NCI-H1436 treated with DMSO at 0.1 percent for 48 hours (cell line): ENCODE data around the gene KLHL29.
"Not testable (repeated sequence)": the region's sequence is repeated elsewhere in the genome, so short reads cannot be mapped to it uniquely, and the experiment has no call there.

Experiments used
- DNase-seq: peaks from one replicate; lab custom pipeline; 2025; lab: John Stamatoyannopoulos, UW

Gene KLHL29

GRCh38 chr2:23384551-23385343 lies at the start of gene KLHL29:
Gene KLHL29 (plus strand): TSS chr2:23385179. CDS start chr2:23562197, 177,018 bp downstream.
- no peak for DNase-seq

GRCh38 chr2:23335550-23335949 lies 49.4 kb upstream of the KLHL29 start:
- no peak for DNase-seq

DNA sequence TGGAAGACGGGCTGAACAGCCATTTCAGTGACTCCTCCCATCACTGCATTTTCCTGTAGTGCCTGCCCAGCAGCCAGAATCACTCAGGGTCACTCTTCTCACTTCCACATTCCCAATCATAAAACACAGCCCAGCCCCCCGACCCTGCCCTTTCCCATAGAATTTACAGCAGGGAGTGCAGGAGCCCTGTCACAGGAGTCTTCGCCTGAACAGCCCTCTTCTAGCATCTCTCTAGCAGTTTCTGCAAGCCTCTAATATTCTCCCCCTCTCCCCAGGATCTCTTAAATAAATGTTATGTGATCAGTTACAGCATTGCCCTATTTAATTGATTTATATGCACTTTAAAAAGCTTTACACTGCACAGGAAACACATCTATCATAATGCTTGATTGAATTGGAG lies 42.9 kb upstream of the KLHL29 start:
- no peak for DNase-seq

DNA sequence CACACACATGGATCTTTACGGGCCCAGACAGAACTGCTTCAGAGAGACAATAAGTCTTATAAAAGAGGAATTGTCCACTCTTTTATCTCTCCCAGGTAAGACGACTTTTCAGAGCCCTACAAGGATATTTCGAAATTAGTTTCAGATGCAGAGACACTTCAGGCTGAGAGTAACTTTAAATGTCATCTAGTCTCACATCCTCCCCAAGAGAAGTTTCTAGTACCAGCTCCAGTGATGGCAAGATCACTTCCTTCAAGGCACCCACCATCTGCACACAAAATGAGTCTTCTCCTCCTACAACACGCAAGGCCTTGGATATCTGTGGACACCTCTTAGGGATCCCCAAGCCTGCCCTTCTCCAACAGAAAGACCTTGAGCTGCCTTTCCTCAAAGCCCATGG lies 39.0 kb upstream of the KLHL29 start:
- no peak for DNase-seq

DNA sequence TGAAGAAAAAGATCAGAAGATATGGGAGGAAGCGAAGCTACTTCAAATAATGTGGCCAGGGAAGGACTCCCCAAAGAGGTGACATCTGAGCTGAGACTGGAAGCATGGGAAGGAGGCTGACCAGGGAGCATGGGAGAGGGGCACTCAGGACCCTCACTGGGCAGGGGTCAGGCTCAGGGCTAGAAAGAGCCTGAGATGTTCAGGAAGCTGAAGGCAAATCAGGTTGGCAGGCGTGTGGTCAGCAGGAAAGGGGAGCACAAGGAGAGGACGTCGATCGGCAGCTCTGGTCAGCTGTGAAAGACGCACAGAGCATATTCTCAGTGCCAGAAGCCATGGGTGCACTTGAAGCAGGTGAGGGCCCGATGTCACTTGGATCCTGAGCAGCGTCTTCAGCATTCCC lies 38.2 kb upstream of the KLHL29 start:
- no peak for DNase-seq

DNA sequence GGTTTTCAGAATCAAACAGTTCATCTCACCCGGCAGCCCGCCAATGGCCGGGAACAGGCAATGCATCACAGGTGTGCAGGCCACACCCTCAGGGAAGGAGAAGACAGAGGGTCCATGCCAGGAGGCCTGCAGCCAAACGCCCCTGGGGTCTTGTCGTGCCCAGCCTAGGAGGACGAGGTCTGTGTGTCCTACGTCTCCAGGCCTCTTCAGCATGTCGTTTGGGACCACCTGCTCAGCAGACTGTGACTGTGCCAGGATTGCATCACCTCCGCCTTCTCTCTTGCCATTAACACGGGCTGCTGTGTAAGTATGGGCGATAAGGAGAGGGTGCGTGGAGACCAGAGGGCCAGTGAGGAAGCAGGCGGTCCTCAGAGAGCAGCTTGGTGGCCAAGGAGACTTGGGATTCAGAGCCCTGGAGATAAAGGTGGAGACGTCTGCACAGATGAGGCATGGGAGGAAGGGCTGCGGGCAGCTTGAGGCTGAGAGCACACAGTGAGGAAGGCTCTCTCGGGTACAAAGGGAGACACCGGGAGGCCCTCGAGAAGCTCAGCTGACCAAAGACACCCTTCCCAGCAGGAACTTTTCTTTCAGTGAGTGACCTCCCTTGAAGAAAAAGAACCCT lies 37.4 kb upstream of the KLHL29 start:
- DNase-seq: no peak

GRCh38 chr2:23348093-23348481 lies 36.9 kb upstream of the KLHL29 start:
- not testable (repeated sequence) for DNase-seq

GRCh38 chr2:23349508-23349907 lies 35.5 kb upstream of the KLHL29 start:
- no peak for DNase-seq

DNA sequence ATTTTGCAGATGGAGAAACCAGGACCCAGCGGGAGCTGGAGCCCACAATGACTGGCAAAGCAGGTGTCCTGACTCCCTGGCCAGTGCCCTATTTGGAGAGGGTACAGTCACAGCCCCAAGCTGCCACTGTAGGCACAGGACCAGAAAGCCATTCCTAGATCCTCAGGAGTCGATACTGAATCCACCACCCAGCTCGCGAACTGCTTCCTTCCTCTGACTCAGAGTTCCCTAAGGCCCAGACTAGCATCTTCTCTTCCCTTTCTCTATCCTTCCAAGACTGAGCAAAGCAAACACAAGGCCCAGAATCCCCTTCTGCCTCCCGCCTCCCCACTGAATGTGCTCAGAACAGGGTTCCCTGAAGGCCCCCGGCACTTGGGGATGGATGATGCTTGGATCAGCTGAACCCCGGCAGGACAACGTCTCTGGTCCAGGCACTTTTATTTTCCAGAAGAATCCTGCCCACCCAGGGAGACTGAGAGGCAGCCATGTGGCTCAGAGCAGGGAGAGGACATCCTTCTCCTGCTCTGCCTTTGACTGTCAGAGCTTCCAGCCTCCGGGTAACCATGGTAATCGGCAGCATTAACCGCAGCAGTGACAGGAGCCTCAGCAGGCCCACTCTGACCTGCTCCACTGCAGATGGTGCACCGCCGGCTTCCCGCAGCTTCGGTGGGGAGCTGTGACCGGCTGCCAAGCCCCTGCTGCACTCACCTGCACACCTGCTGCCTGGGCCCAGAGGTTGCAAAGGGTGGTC lies 34.8 kb upstream of the KLHL29 start:
- DNase-seq: no peak

GRCh38 chr2:23350792-23351355 lies 34.1 kb upstream of the KLHL29 start:
- no peak for DNase-seq

DNA sequence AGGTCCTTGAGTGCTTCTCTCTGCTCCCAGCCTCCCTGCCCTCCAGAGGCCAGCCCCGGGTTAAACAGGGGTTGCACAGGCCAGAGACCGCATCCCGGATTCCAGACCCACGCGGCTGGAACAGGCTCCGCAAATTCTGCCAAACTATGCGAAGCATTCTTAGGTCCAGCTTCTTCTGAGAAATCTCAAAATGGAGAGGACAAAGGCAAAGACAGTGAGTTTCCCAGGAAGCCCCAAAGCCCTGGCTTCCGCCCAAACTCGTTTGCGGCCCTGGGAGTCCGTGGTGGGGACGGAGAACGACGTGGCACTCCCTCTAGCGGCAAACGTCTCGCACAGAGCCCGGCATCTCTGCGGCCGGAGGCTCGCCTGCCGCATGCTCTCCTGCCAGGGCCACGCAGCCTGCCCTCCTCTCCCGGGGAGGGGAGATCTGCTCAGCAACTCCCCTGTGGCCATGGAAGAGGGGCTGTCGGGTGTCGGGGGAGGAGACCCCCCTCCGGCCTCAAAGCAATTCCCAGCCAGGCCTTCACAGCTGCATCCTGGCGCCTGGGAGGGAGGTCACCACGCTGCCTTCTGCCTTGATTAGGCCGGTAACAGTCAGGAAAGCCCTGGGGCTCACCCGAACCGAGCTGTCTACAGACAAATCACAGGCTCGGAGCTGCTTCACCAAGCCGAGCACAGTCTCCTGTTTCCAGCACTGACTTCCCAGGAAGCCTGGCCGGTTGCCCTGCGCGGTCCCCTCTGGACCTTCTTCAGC lies 33.4 kb upstream of the KLHL29 start:
- DNase-seq: no peak

- no peak for DNase-seq
These were observed 30.4 kb upstream of the KLHL29 start for GRCh38 chr2:23354554-23354953.

DNA sequence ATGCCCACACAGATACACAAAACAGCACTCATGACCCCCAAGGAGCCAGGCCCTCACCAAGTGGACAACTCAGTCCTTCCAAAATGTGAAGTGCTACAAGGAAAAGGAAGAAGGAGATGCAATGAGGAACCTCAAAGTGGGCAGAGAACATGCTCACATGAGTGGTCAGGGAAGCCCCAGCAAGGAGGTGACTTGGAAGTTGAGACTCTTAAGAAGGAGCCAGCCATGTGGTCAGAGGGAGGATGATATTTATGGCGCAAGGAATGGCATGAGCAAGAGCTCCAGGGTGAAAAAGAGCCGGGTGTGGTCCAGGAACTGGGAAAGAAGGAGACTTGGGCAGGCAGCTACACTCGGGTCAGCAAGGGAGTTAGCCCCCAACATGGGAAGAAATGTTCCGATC lies 30.0 kb upstream of the KLHL29 start:
- no peak for DNase-seq

DNA sequence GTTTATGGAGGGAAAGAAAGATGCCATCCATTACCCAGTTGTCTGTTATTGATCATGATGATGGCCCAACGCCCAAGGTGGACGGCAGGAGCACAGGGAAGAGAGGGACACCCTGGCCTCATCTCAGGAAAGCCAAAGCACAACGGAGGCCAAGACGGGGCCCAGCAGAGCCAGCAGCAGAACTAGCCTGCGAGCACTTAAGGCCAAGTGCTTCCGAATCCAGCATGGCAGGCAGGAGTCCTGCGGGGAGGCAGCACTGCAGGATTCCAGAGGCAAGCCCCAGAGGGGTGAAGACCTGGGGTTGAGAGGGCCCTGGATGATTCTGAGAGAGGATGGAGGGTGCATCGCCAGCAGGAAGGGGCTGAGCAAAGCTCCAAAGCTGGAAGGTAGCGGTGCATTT lies 28.3 kb upstream of the KLHL29 start:
- no peak for DNase-seq

DNA sequence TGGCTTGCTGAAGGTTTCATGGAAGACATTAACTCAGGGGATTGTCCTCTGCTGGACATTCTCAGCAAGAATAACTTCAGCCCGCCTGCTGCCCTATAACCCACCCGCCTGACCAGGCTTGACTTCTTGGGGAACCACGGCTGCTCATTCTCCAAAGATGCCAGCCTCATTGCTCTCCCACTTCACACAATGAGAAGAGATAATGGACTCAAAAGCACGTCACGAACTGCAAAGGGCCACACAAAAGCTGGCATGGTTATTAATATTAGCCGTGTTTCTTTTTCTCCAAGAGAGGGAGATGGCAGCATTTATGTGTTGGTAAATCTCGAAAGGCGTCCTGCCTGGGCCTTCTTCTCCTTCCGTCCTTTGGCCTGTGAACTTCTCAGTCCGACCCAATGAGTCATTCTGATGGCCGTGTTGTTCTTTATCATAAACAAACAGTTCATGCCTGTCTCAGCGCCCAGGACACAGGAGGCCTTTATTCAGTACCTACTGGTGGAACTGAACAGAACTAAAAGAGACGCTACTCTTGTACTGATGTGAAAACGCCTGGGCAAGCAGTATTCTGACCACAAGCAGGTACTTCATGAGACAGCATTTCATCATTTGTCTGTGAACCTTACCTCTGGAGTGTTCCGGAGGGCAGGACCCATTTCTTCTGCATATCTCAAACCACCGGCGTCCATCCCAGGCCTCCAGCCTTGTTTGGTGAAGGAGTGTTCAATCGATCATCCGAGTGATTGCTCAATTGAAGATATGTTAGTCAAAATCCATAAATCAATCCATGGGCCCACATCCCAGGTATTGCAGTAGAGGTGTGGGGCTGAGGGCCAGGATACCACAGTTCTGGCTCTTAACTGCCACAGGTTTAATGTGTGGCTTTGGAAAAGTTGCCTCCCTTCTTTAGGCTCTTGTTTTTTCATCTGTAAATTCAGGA lies 25.1 kb upstream of the KLHL29 start:
- DNase-seq: no peak

- no peak for DNase-seq
These were observed 24.3 kb upstream of the KLHL29 start for GRCh38 chr2:23360571-23361125.

DNA sequence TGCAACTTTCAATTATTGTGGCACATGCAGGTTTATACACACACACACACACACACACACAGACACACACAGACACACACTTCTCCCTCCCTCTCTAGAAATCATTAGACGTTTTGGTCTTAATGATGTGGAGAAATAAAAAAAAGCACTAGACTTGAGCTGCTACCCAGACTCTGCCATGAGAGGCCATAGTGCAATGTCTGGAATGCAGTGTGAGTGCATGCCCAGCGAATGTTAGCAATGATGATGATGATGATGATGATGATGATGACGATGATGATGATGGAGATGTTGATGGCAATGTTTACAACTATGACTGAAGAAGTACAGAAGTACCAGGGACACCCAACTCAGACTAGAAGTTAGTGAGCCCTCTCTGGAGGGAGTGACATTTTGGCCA lies 23.8 kb upstream of the KLHL29 start:
- no peak for DNase-seq

DNA sequence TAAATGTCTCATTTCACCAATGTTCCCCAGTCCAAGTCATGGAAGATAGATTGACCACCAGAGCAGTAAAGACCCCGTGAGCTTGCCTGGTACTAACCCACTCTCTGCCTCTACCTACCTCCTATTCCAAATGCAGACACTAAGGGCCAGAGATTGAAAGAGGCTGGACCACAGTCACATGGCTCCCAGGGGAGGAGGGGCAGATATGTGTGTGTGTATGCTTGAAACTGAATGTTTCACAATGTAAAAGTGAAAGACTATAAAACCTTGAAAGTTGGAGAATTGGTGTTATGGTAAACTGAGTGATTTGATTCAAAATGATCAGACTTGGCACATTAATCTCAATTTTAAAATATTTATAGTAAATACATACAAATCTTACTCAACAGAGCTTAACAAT lies 21.7 kb upstream of the KLHL29 start:
- DNase-seq: no peak

GRCh38 chr2:23363831-23364230 lies 21.1 kb upstream of the KLHL29 start:
- DNase-seq: no peak

- no peak for DNase-seq
These were observed 18.3 kb upstream of the KLHL29 start for GRCh38 chr2:23366720-23367119.

DNA sequence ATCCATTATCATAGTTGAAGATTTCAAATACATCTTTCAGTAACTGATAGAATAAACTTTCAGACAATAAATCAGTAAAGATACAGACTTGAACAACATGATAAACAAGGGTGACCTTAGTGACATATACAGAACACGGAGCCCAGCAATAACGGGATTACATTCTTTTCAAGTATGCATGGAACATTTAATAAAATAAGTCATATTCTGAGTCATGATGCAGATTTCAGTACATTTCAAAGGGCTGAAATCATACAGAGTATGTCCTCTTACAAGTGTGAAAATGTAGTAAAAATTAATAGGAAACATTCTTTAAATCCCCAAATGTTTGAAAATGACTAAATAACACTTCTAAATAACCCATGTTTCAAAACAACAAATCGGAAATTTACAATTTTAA lies 17.2 kb upstream of the KLHL29 start:
- no peak for DNase-seq
